DND-41 (cell line): ENCODE measurements around the gene TMTC2.

ENCODE experiments used
- CTCF ChIP-seq: IDR thresholded peaks from 2 replicates; pipeline ENCODE4 v1.5.1; 2012; ENCODE audit warnings: borderline replicate concordance, low read length, moderate library complexity, mild to moderate bottlenecking; ENCODE audit not compliant: poor library complexity, severe bottlenecking; ENCODE audit errors: extremely low read depth
- EZH2 ChIP-seq: IDR thresholded peaks from 3 replicates; pipeline ENCODE4 v1.6.1; 2012; ENCODE audit warnings: borderline replicate concordance, low read depth, mild to moderate bottlenecking, moderate library complexity, low read length, inconsistent platforms; ENCODE audit not compliant: severe bottlenecking

DNA sequence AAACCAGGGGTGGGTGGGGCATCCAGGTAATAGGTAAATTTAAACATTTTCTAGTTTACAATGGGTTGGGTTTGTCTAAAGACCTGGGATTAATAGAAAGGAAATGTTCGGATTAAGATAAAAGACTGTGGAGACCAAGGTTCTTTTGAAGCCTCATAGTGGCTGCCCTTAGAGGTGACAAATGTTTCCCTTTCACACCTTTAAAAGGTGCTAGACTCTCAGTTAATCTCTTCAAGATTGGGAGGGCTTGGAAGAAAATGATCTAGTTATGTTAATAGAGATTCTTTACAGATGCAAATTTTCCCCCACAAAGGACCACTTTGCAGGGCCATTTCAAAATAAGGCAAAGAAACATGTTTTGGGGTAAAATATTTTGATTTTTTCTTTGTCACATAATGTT lies 39.0 kb downstream of the TMTC2 start:
- TF ChIP-seq CTCF: no peak
- no peak for TF ChIP-seq EZH2
